Mucosa of rectum (tissue), 2 donors: ENCODE measurements around the gene ANGPT4.
"Not testable (repeated sequence)": the region's sequence is repeated elsewhere in the genome, so short reads cannot be mapped to it uniquely, and the experiment has no call there.

Experiments used
- H3K27ac ChIP-seq, 2 donors: one replicate each; pipeline ENCODE4 v1.7.0; 2013; ENCODE audit warnings: inconsistent platforms in 2 of 2, low read depth in 2 of 2, low read length in 2 of 2
- H3K27me3 ChIP-seq, 2 donors: one replicate each; pipeline ENCODE4 v1.7.0; 2013; ENCODE audit warnings: low read length in 2 of 2; ENCODE audit not compliant: control insufficient read depth in 2 of 2, insufficient read depth in 2 of 2
- H3K36me3 ChIP-seq, 2 donors: one replicate each; pipeline ENCODE4 v1.7.0; 2013; ENCODE audit warnings: low read length in 2 of 2; ENCODE audit not compliant: control insufficient read depth in 2 of 2, insufficient read depth in 2 of 2
- H3K4me1 ChIP-seq, 2 donors: one replicate each; pipeline ENCODE4 v1.7.0; 2013; ENCODE audit warnings: low read length in 2 of 2, mild to moderate bottlenecking in 1 of 2; ENCODE audit not compliant: control insufficient read depth in 2 of 2, insufficient read depth in 2 of 2
- H3K4me3 ChIP-seq, 2 donors: one replicate each; pipeline ENCODE4 v1.7.0; 2013; ENCODE audit warnings: low read length in 2 of 2
- H3K9ac ChIP-seq, 2 donors: one replicate each; pipeline ENCODE4 v1.7.0; 2013; ENCODE audit warnings: low read length in 2 of 2, low read depth in 1 of 2, mild to moderate bottlenecking in 1 of 2
- H3K9me3 ChIP-seq, 2 donors: one replicate each; pipeline ENCODE4 v1.7.0; 2013; ENCODE audit warnings: low read length in 2 of 2; ENCODE audit not compliant: control insufficient read depth in 2 of 2
- donor health status: healthy.
- donor health status: Normal muscosa, but diverticular disease.

ANGPT4 gene

GRCh38 chr20:909641-910040, 6.5 kb downstream of the ANGPT4 start:
- no peaks in the 10 kb centered on the region for H3K4me1 ChIP-seq
- H3K27ac ChIP-seq: no peak overlapping the region

GRCh38 chr20:906703-907270, 9.3 kb downstream of the ANGPT4 start:
- no peaks in the 10 kb centered on the region for H3K4me1 ChIP-seq
- H3K9me3 ChIP-seq: no peaks in the 10 kb centered on the region
- H3K9ac ChIP-seq: no peak overlapping the region
- no peaks in the 10 kb centered on the region for H3K27me3 ChIP-seq
- no peak overlapping the region for H3K4me3 ChIP-seq
- no peak overlapping the region for H3K27ac ChIP-seq
- no peaks in the 10 kb centered on the region for H3K36me3 ChIP-seq

More at GRCh38 chr20:909641-910040, 6.5 kb downstream of the ANGPT4 start:
- Histone ChIP-seq H3K27me3 (peaks cover 0 to 6% of the 10 kb centered on the region in 2 donors), H3K9me3 (no peaks in the 10 kb centered on the region), H3K4me3 (no peak overlapping the region), H3K36me3 (no peaks in the 10 kb centered on the region), H3K9ac (no peak overlapping the region)

GRCh38 chr20:906001-906520, 10.1 kb downstream of the ANGPT4 start:
- Histone ChIP-seq H3K4me1 (no peaks in the 10 kb centered on the region), H3K4me3 (no peak overlapping the region), H3K9ac (no peak overlapping the region), H3K36me3 (no peaks in the 10 kb centered on the region), H3K27ac (no peak overlapping the region), H3K27me3 (no peaks in the 10 kb centered on the region), H3K9me3 (no peaks in the 10 kb centered on the region)

- Histone ChIP-seq H3K36me3 (no peaks in the 10 kb centered on the region), H3K27ac (no peak overlapping the region), H3K9ac (no peak overlapping the region), H3K4me3 (no peak overlapping the region), H3K4me1 (no peaks in the 10 kb centered on the region), H3K9me3 (no peaks in the 10 kb centered on the region), H3K27me3 (no peaks in the 10 kb centered on the region)
These were observed 10.7 kb downstream of the ANGPT4 start for GRCh38 chr20:905396-905961.

GRCh38 chr20:904039-904545, 12.0 kb downstream of the ANGPT4 start:
- Histone ChIP-seq H3K27me3 (no peaks in the 10 kb centered on the region), H3K9ac (no peak overlapping the region), H3K9me3 (no peaks in the 10 kb centered on the region), H3K4me1 (no peaks in the 10 kb centered on the region), H3K27ac (no peak overlapping the region), H3K4me3 (no peak overlapping the region), H3K36me3 (no peaks in the 10 kb centered on the region)

GRCh38 chr20:897436-897835, 18.7 kb downstream of the ANGPT4 start:
- H3K9me3 ChIP-seq, H3K27ac ChIP-seq, H3K9ac ChIP-seq, H3K4me1 ChIP-seq, H3K4me3 ChIP-seq, H3K27me3 ChIP-seq, H3K36me3 ChIP-seq: not testable (repeated sequence)

GRCh38 chr20:896501-897025, 19.6 kb downstream of the ANGPT4 start:
- Histone ChIP-seq H3K36me3 (no peaks in the 10 kb centered on the region), H3K4me3 (no peak overlapping the region), H3K9me3 (no peaks in the 10 kb centered on the region), H3K4me1 (no peaks in the 10 kb centered on the region), H3K27ac (no peak overlapping the region), H3K9ac (no peak overlapping the region), H3K27me3 (peaks cover 0 to 4% of the 10 kb centered on the region in 2 donors)

- H3K27ac ChIP-seq, H3K9ac ChIP-seq, H3K4me3 ChIP-seq, H3K9me3 ChIP-seq, H3K4me1 ChIP-seq, H3K36me3 ChIP-seq, H3K27me3 ChIP-seq: not testable (repeated sequence)
These were observed 23.8 kb downstream of the ANGPT4 start for GRCh38 chr20:892371-892770.

GRCh38 chr20:891706-892080, 24.4 kb downstream of the ANGPT4 start:
- H3K27ac ChIP-seq: no peak overlapping the region

GRCh38 chr20:891058-891705, 25.0 kb downstream of the ANGPT4 start:
- Histone ChIP-seq H3K27ac (no peak overlapping the region), H3K9ac (no peak overlapping the region), H3K9me3 (no peaks in the 10 kb centered on the region), H3K4me3 (no peak overlapping the region), H3K27me3 (peaks cover 2 to 4% of the 10 kb centered on the region in 2 donors), H3K4me1 (no peaks in the 10 kb centered on the region), H3K36me3 (no peaks in the 10 kb centered on the region)

More at GRCh38 chr20:891706-892080, 24.4 kb downstream of the ANGPT4 start:
- peaks cover 2 to 4% of the 10 kb centered on the region in 2 donors for H3K27me3 ChIP-seq
- no peak overlapping the region for H3K4me3 ChIP-seq
- no peaks in the 10 kb centered on the region for H3K36me3 ChIP-seq
- no peaks in the 10 kb centered on the region for H3K9me3 ChIP-seq
- H3K4me1 ChIP-seq: no peaks in the 10 kb centered on the region
- no peak overlapping the region for H3K9ac ChIP-seq
